Upper lobe of left lung (tissue), 4 donors: ENCODE measurements around the gene MAP3K14.

ENCODE experiments used
- POLR2A ChIP-seq, 4 donors: fragments of 450-650 bp; IDR thresholded peaks; one replicate each; pipeline ENCODE4 v1.5.1; 2016 to 2017; ENCODE audit warnings: antibody characterized with exemption in 4 of 4, mild to moderate bottlenecking in 2 of 4
- POLR2AphosphoS5 ChIP-seq, 2 donors: sonication (generic); formaldehyde crosslinking; IDR thresholded peaks; one replicate each; pipeline ENCODE4 v1.5.1; 2017; ENCODE audit warnings: antibody characterized with exemption in 2 of 2
- TF ChIP-seq, protein P1 (sequence below), 6 experiments: fragments of 450-650 bp in 4 of 6; fragments of 200-600 bp in 2 of 6; sonication (generic) in 2 of 6; IDR thresholded peaks; one replicate each; pipeline ENCODE4 v1.5.1; 2016 to 2019; ENCODE audit warnings: antibody characterized with exemption in 6 of 6

DNA sequence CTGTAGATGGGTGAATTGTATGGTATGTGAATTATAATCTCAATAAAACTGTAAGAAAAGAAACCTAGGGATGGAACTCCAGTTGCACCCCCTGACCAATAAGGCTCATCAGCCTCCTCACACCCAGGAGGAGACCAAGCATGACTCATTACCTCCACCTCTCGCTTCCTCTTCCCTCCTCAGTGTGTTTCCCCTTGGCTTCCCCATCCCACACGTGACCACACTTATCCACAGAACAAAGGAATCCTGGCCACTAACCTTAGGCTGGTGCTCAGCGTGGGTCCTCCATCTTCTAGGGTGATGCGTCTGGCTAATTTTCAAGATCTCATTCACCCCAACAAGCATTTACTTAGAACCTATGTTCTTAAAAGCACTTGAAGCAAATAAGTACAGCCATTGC, 36.2 kb upstream of the MAP3K14 start:
- TF ChIP-seq, protein P1, sequence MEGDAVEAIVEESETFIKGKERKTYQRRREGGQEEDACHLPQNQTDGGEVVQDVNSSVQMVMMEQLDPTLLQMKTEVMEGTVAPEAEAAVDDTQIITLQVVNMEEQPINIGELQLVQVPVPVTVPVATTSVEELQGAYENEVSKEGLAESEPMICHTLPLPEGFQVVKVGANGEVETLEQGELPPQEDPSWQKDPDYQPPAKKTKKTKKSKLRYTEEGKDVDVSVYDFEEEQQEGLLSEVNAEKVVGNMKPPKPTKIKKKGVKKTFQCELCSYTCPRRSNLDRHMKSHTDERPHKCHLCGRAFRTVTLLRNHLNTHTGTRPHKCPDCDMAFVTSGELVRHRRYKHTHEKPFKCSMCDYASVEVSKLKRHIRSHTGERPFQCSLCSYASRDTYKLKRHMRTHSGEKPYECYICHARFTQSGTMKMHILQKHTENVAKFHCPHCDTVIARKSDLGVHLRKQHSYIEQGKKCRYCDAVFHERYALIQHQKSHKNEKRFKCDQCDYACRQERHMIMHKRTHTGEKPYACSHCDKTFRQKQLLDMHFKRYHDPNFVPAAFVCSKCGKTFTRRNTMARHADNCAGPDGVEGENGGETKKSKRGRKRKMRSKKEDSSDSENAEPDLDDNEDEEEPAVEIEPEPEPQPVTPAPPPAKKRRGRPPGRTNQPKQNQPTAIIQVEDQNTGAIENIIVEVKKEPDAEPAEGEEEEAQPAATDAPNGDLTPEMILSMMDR (IDR thresholded peaks at IDR 0.05), result no peak
- TF ChIP-seq POLR2A (IDR thresholded peaks at IDR 0.05) (no peak), POLR2AphosphoS5 (IDR thresholded peaks at IDR 0.05) (no peak)
